CD4-positive, alpha-beta T cell treated with Interleukin-6 at 100 ng/mL for 8 hours (primary cell): ENCODE results near the gene SP6.
A peak's percentile ranks its signal among the peaks of the same experiment; 100 is the strongest.

Source experiments
- DNase-seq: peaks from one replicate; pipeline ENCODE4 v3.0.0-alpha.2; 2020; ENCODE audit warnings: mixed read lengths, low spot score

Gene SP6

DNA sequence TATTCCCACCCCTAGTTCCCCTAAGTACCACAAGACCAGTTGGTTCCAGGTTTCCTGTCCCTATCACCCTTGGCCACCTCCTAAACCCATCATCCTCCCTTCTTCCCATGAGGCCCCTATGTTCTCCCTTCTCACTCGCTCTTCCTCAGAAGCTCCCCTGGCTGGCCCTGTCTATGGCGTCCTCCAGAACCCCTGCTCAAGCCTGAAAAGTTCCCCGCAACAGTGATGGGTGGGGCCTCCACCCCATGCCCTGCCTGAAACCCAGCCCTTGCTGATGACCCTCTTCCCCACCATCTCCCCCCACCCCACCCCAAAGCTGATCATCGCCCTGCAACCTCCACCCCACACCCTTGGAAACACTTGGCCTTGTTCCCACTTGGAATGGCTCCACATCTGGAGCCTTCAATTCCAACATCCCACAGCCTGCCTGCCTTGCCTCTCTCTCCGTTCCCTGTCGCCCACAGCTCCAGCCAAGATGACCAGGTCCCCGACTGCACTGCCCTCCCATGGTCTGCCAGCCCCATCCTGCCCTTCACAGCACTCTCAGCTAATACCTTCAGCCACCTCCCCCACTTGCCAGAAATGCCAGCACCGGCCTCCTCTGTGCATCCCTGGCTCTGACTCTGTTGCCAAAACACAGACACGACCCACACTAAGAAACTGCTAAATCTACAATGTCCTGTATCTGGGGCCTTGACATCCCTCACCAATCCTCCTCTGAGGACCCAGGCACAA lies 39.9 kb downstream of the SP6 start:
- no peak for DNase-seq

- peak; percentile 29 for DNase-seq
These were observed 40.7 kb downstream of the SP6 start for GRCh38 chr17:47810200-47810821.

- no peak for DNase-seq
These were observed 42.0 kb downstream of the SP6 start for GRCh38 chr17:47808830-47809480.

GRCh38 chr17:47808036-47808829 lies 42.7 kb downstream of the SP6 start:
- no peak for DNase-seq

DNA sequence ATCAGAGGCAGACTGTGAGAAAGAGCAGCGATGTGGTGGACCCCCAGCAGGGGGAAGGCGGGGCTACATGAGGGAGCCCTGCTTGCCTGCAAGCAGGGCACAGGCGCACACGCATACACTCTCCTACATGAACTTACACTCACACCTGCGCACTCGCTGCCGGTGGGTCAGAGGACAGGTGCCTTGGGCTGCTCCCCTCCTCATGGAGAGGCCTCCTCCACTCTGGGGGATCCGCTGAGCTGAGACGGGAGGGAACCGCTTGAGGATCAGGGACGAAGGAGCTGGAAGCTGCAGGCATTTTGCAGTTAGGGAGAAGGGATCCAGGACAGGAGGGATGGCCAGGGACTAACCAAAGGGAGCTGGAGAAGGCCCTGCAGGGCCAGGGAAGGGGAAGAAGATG lies 43.5 kb downstream of the SP6 start:
- no peak for DNase-seq

- no peak for DNase-seq
These were observed 44.1 kb downstream of the SP6 start for GRCh38 chr17:47806913-47807255.

DNA sequence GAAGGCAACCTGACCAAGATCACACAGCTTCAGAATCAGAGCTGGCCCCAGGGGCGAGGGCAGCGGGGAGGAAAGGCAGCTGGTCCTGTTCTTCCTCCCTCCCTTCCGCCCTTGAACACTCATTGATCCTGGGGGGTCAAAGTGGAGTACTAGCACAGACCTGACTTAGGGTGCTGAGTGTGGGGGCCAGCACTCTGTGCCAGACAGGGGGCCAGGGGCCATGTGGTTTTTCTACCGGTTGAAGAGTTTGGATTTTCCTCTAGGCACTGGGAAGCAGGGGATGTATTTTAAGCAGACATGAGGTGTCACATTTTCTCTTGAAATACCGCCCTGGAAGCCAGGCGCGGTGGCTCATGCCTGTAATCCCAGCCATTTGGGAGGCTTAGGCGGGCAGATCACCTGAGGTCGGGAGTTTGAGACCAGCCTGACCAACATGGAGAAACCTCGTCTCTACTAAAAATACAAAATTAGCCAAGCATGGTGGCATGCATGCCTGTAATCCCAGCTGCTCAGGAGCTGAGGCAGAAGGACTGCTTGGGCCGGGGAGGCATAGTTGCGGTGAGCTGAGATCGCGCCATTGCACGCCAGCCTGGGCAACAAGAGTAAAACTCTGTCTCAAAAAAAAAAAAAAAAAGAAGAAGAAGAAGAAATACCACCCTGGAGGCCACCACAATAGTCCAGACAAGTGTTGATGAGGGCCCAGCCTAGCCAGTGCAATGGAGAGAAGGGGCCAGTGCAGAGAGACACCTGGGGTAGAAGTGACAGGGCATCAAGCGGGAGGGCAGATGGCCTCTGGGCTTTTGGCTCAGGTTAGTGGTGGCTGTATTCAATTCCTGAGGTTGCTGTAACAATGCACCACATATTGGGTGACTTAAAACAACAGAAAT lies 44.7 kb downstream of the SP6 start:
- DNase-seq, result no peak

DNA sequence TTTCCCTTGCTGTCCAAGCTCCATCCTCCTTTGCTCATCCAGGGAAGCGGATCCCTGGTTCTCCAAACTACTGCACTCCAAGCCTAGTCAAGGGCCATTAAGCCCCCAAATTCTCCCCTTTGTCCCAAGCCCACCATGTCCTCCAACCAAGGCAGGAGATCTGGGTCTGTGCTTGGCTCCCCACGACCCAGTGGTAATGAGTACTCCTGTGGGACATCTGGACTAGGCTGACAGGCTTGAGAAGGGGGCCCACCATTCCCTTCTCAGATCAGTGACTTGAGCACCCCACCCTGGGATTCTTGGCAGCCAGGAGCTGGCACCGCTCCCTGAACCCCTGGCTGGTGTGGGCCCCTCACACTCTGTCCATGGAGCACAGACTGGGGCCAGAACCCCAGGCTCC lies 46.5 kb downstream of the SP6 start:
- no peak for DNase-seq

GRCh38 chr17:47803751-47804150 lies 47.2 kb downstream of the SP6 start:
- DNase-seq, result no peak

GRCh38 chr17:47803201-47803600 lies 47.8 kb downstream of the SP6 start:
- DNase-seq, result no peak

GRCh38 chr17:47802341-47803022 lies 48.5 kb downstream of the SP6 start:
- peak; percentile 60 for DNase-seq

GRCh38 chr17:47801906-47802305 lies 49.1 kb downstream of the SP6 start:
- no peak for DNase-seq

DNA sequence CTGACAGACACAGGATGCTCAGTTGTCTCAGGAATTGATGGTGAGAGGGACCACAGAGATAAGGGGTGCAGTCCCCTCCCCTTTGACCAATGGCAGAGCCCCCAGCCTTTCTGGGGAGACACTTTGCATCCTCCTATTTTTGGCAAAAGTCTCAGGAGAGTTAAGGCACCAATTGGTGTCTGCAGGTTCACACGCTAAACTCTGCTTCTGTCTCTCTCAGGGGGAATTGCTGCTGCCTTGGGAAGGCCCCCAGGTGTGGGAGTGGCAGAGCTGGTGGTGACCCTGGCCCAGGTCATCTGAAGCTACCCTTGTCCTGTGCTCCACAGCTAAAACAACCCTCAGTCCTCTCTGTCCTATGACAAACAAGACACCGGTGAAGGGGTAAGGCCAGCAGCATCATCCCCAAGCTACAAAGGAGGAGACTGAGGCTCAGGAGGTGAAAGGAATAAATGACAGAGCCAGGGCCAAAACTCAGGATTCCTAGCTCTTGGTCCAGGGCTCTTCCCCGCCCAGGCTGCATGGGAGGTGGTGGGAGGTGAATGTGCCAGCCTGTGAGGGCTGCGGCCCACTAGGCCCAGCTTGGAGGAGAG lies 49.7 kb downstream of the SP6 start:
- no peak for DNase-seq

DNA sequence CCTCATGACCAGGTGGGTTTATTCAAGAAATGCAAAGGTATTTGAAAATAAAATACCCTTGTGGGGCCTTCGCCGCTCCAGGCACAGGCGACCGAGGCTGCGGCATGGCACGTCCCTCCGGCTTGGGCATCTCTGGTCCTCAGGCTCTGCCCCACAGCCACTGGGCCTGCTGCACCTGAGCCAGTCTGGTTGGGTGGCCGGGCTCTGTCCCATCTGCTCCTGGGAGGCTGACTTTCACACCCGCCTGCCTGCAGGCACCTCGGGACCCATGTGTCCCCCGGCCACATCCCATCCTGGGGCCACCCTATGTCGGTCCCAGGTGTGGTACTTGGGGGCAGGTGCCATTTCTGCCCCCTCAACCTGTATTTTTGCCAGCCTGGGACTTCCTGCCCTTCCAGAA lies 50.3 kb downstream of the SP6 start:
- DNase-seq, result no peak

GRCh38 chr17:47797797-47798196 lies 53.2 kb downstream of the SP6 start:
- no peak for DNase-seq
